ENCODE measurements around the gene CENPK.
"Not testable (repeated sequence)": the region's sequence is repeated elsewhere in the genome, so short reads cannot be mapped to it uniquely, and the experiment has no call there.

Gene CENPK

DNA sequence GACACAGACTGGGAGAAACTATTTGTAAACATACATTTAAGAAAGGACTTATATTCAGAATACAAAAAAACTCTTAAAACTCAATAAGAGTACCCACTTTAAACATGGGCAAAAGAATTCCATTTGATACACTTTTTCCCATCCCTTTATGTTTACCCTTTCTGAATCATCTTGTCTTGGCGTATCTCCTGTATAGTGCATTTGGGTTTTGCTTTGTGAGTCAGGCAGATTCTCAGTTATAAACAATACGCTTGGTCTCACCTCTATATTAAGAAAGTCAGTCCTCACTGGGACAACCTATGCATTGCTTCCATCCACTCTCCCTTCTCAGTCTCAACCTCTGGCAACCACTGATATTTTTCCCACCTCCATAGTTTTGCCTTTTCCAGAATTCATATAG lies 54.0 kb downstream of the CENPK start:
- no peak for DNase-seq (ENCODE audit: low read depth in 2 of 2)

DNA sequence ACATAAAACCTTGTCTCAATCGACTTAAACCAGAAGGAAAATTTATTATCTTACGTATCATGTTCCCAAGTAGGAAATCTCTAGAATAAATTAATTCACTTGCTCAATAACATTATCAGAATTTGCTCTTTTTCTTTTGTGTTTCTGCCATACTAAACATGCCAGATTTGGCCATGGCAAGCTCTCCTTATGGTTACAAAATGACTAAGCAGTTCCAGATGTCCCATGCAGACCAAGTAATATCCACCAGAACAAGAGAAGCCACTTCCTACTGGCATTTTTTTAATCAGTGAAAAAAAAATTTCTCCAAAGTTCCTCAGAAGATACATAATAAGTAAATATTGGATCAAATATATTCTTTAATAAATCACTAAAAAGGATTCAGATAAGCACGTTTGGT lies 56.0 kb downstream of the CENPK start:
- no peak for DNase-seq (ENCODE audit: low read depth in 2 of 2)

DNA sequence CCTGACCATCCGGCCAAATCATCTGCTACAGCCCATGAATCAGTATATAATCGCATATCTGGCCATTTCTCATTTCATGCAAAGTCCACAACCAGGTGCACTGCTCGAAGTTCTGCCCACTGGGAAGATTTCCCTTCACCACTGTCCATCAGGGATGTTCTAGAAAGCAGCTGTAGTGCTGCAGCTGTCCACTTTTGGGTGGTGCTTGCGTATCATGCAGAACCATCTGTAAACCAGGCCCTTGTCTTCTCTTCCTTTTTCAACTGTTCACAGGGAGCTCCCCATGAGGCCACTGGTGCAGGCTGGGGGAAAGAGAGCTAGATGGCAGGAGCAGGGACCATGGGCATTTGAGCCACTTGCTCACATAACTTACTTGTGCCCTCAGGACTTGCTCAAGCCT lies 73.8 kb downstream of the CENPK start:
- no peak for DNase-seq (ENCODE audit: low read depth in 2 of 2)

DNA sequence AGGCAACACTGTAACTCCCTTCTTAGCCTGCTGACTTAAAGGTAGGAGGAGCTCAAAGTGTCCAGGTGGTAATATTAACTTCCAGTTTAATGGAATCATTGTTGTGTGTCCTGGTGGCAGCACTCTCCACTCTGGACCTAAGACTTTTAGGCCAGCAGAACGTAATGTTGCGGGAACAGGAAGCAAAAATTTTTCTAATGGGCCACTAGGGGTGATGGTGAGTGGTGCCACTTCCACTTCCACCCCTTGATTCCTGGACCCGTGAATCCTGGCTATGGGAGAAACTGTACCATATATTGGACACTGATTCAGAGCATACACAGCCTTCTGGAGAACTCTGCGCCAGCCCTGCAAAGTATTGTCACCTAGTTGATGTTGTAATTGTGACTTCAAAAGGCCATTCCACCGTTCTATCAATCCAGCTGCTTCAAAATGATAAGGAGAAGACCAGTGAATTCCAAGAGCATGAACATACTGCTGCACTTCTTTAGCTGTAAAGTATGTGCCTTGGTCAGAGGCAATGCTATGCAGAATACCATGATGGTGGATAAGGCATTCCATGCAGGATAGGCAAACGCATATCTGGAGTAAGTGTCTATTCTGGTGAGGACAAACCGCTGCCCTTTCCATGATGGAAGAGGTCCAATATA lies 74.8 kb downstream of the CENPK start:
- not testable (repeated sequence) for DNase-seq (ENCODE audit: low read depth in 2 of 2)

DNA sequence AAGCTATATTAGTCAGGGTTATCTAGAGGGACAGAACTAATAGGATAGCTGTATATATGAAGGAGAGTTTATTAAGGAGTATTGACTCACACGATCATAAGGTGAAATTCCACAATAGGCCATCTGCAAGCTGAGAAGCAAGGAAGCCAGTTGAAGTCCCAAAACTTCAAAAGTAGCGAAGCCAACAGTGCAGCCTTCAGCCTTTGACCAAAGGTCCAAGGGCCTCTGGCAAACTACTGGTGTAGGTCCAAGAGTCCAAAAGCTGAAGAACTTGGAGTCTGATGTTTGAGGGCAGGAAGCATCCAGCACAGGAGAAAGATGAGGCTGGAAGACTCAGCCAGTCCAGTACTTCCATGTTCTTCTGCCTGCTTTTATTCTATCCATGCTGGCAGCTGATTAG lies 76.2 kb downstream of the CENPK start:
- DNase-seq (ENCODE audit: low read depth in 2 of 2) = not testable (repeated sequence)

DNA sequence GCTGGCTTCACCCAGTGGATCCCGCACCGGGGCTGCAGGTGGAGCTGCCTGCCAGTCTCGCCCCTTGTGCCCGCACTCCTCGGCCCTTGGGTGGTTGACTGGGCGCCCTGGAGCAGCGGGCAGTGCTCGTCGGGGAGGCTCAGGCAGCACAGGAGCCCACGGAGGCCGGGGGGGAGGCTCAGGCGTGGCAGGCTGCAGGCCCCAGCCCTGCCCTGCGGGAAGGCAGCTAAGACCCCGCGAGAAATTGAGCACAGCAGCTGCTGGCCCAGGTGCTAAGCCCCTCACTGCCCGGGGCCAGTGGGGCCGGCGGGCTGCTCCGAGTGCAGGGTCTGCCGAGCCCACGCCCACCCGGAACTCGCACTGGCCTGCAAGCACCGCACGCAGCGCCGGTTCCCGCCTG lies 77.6 kb downstream of the CENPK start:
- no peak for DNase-seq (ENCODE audit: low read depth in 2 of 2)

DNA sequence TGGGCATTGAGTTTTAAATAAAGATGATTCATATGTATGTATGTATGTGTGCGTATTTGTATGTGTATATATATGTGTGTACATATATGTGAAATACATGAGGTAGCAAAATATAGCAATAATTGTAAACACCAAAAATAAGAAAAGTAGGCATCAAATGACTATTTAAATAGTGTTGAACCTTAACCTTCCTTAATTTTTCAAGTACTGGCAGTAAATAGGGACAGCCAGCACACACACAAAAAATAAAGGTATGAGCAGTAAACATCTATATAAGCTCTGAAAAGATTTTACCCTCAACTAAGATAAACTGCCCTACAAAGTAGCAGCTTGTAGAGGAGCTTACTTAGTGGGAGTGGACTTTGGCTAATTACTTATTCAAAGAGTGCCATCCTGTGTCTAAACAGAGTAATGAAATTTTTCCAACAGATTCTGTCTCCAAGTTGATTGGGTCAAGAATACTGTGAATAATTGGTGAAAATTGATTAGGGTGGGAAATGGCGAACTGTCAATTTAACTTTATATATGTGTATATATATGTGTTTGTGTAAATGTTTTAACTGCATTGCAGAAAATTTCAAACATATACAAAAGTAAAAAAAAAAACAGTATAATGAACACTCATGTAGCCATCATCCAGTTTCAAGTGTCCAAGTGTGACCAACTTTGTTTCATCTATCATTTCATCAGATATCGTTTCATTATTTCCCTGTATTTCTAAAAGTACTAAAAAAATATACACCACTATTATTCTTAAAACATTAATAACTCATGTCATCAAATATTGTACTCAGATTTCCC lies 79.2 kb downstream of the CENPK start:
- no peak for DNase-seq (ENCODE audit: low read depth in 2 of 2)

DNA sequence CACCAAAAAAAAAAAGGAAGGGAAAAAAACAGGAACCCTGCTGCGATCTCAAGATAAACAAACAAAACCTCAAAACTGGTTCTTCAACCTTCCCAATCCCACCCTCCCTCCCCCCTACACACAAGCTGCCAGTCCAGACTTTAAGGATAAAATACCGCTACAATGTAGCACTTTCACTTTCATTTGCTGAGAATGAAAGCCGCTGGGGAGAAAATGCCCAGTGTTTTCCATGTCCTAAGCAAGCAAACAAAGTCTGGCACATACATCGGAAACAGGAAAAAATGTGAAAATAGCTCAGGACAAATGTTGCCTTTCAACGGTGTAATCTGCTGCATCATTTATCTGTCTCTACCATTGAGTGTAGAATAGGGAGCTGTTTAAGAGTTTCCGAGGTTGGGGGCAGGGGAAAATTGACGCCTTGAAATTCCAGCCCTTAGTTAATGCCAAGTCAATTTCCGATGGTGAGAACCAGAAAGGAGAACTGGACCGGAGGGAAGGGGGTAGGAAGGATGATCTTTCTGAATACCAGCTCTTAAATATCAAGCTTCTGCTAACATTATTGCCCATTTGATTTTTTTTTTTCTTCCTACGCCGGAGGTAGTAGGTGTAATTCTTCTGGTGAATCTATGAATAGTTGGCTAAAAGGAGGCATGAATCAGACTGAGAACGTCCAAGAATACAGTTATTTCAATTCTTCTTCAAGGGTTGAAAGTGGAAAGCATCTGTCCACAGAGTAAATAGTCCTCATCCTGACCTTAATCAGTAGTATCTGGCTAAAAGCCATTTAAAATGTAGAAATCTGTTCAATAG lies 80.0 kb downstream of the CENPK start:
- no peak for DNase-seq (ENCODE audit: low read depth in 2 of 2)

DNA sequence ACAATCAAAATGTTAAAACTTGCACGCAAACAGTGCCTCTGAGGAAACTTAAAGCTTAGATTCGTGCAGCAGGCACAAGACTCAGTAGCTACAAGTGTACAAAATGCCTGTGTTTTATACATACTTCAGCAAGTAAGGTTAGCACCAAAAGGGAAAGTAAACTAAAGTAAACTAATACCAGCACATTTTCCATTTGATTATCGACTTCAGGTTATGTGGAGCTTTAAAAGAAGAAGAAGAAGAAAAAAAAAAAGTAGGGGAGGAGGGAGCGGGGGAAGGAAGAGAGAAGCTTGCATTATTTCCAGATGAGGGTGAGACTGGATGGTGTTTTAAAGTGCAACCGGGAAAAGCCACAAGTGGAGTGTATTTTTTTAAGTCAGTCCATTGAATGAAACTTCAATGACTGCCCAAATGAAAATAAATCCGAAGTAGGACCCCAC lies 80.7 kb downstream of the CENPK start:
- DNase-seq (ENCODE audit: low read depth in 2 of 2) = no peak

DNA sequence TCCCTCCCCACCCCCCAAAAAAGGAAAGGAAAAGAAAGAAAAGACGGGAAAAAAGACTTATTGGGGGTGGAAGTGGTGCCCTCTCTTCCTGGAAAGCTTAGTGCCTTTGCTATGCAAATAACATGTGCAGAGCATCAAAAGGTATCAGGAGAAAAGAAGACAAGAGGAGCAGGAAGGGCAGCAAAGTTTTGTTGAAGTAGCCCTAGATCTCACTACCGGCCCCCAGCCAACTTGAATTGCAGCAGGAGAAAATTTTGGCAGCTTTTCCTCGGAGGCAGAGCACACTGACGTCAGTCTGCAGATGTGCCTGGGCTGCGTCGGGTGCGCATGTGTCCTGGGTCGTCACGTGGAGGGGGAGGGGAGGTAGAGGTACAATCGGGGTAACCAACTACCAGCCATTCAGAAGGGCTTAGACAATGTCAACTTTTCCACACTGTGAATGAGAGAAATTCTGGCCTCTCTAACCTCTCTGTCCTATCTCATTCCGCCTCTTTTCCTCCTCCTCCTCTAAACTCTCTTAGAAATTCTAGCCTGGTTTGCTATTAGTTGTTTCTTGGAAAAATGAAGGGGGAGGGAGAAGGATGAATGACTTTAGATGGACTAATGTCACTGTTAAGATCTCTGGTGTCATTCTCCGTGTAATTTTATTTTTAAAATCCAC lies 81.2 kb downstream of the CENPK start, which contains the start of gene ADAMTS6:
Gene ADAMTS6 (minus strand): TSS at position 286 of the 661 bp plus-strand sequence. CDS start 8,247 bp downstream, outside the sequence.
- DNase-seq (ENCODE audit: low read depth in 2 of 2) = peak; percentile 67 to 71

DNA sequence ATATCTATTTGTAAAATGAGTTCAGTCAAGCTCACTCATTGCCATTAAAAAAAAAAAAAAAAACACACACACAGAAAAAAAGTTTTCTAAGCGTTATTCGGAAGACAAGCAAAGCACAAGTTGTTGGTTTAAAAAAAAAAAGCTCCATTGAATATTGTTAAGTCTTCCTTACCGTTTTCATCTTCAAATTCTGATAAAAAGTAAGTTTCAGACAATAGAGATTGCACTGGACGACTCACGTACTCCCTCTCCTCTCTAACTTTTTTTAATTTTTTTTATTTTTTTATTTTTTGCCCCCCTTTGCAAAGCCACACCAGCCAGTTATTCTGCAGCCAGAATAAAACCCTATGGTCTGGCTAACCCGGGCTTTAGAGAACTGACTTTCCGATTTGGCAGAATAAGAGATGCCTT lies 81.8 kb downstream of the CENPK start:
- no peak for DNase-seq (ENCODE audit: low read depth in 2 of 2)

DNA sequence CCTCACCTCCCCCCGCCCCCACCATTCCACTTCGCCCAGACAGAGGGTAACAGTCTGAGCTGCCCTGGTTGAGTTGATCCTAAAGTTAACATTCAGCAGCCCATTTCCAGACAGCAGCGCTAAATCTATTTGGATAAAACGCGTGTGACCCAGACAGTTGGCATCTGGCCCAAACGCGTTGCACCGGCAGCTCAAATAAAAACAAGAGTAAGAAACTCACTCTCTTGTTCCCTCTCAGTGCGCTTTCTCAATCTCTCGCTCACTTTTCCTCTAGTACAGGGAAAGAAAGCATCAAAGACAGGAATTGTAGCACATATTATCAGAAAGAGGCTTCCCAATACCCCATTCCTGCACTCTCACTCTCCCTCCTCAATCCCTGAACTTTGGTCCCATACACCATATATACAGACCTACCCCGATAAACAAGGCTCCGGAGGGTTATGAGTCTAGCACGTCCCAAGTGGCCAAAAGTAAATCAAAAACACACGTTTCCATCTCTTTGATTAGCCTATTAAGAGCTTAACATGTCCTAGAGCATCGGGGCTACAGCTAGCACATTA lies 82.6 kb downstream of the CENPK start:
- DNase-seq (ENCODE audit: low read depth in 2 of 2) = no peak

DNA sequence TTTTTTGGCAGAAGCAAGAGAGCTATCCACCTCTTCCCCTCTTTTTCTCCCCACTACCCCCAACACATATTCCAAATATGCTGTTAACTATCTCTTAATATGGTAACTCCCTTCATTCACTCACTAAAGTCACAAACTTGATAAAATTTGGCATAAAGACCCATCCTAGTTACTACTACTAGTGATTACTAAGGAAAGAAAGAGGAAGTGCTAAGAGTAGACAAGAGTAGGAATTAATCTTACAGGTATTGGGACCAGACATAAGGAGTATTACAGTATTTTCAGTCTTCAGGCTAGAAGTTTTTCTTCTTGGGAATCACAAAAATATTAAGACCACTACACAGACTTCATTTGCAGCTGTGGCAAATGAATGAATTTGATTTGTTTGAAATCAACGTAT lies 83.4 kb downstream of the CENPK start:
- DNase-seq (ENCODE audit: low read depth in 2 of 2) = no peak

DNA sequence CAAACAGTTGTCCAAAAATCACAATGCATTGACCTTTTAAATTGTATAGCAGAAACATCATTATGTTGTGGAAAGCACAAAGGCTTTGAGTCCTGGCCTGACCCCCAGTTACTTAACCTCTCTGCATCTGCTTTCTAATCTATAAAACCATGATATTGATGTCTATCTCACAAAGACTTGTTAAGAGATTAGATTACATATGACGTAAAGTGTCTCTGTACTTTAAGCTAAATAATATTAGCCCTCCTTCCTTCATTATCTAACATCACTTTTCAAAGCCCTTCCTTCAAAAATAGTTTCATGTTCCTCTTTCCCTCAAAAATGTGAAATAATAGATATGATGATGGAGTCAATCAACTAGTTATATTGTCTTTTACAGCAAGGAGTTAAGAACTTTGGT lies 84.6 kb downstream of the CENPK start:
- DNase-seq (ENCODE audit: low read depth in 2 of 2) = no peak

DNA sequence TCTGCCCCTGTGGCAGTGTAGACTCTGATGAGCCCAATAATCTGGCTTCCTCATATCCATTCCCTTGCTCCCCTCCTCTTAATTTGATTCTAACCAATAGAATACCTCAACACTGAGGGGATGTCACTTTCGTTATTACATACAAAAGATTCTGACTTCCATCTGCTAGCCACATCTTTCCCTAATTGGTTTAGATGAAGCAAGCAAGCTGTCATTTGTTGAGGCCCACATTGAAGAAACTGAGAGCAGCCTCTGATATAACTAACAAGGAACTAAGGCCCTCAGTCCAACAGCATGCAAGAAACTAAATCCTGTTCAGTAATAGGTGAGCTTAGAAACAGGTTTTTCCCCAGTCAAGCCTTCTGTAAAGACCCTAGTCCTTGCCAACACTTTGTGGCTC lies 87.1 kb downstream of the CENPK start:
- DNase-seq (ENCODE audit: low read depth in 2 of 2) = no peak

DNA sequence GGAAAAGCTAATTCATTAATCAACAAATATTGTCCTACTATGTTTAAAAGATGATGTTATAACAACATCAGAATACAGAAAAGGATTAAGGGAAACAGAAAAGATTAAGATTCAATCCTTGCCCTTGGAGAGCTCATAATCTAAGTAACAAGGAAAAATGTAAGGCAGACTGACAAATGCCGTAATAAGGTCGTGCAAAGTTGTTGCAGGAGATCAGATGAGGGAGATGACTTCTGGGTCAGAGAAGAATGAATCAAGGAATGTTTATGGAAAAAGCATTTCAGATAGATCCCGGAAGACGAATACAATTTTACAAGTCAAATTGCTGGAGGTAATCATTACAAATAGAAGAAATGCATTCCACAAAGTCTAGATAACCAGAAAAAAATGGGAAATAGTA lies 87.6 kb downstream of the CENPK start:
- DNase-seq (ENCODE audit: low read depth in 2 of 2) = no peak

DNA sequence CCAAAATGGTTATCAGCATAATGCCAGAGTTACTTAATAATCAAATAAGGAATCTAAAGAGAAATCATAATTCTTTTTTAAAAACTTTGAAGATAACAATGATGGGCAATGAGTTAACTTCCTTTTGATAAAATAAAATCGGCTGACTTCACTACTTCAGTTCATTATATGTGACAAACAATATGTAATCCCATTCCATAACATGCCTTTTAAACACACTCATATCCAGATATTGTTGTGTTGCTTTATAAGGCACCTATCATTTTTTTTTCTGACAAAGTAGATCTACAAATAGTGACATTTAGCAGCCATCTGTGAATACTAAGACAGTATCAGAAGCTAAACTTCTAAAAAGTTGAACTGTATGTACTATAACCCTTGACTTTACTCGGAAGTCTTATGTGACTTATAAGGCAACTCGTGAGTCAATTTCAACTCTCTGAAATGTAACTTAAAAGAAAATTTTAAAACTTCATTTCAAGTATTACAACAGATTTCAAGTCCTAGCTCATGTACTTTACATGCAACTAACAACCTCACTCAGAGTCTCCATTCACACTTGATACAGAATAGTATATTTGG lies 88.7 kb downstream of the CENPK start:
- DNase-seq (ENCODE audit: low read depth in 2 of 2) = no peak

DNA sequence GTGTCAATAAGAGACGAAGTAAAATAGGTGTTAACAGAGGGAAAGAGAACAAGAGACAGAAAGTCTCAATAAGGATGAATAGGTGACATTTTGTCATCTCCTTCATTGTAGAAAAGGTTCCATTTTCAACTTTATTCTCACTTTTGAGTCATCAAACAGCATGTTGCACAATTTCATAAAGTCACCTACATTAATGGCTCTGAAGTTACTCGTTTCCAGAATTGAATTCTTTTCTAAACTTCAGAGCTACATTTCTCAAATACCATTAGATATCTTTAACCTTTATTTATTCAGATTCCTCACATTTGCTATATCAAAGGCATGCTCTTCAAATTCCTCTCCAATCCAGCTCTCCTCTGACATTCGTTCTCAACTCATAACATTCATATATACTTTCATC lies 94.3 kb downstream of the CENPK start:
- no peak for DNase-seq (ENCODE audit: low read depth in 2 of 2)
